ENCODE measurements around the gene EPS8L3.
"Not testable (repeated sequence)": the region's sequence is repeated elsewhere in the genome, so short reads cannot be mapped to it uniquely, and the experiment has no call there.

GRCh38 chr1:109797303-109797595 lies 33.5 kb upstream of the EPS8L3 start:
- TF ChIP-seq CTCF, POLR2AphosphoS5 (IDR thresholded peaks at IDR 0.05): not testable (repeated sequence)

Measured in sigmoid colon (tissue), 4 donors.